Retinal pigment epithelial cell (primary cell): ENCODE data around the gene SLC38A8.
A peak's percentile ranks its signal among the peaks of the same experiment; 100 is the strongest.

ENCODE experiments used
- DNase-seq: peaks from one replicate; pipeline ENCODE4 v3.0.0-alpha.2; 2010; ENCODE audit warnings: low read depth
- H3K4me3 ChIP-seq: 2 replicates; pipeline ENCODE4 v1.5.1; 2011; ENCODE audit warnings: mild to moderate bottlenecking, low read length, control low read depth, moderate library complexity
- TF ChIP-seq, protein P1 (sequence below): conservative IDR thresholded peaks from 2 replicates; pipeline ENCODE4 v1.5.1; 2011; ENCODE audit warnings: low read depth, low read length, control low read depth, inconsistent platforms

The SLC38A8 gene

GRCh38 chr16:84062734-84063640 lies 20.4 kb upstream of the SLC38A8 start:
- H3K4me3 ChIP-seq: no peak overlapping the region
- TF ChIP-seq, protein P1, sequence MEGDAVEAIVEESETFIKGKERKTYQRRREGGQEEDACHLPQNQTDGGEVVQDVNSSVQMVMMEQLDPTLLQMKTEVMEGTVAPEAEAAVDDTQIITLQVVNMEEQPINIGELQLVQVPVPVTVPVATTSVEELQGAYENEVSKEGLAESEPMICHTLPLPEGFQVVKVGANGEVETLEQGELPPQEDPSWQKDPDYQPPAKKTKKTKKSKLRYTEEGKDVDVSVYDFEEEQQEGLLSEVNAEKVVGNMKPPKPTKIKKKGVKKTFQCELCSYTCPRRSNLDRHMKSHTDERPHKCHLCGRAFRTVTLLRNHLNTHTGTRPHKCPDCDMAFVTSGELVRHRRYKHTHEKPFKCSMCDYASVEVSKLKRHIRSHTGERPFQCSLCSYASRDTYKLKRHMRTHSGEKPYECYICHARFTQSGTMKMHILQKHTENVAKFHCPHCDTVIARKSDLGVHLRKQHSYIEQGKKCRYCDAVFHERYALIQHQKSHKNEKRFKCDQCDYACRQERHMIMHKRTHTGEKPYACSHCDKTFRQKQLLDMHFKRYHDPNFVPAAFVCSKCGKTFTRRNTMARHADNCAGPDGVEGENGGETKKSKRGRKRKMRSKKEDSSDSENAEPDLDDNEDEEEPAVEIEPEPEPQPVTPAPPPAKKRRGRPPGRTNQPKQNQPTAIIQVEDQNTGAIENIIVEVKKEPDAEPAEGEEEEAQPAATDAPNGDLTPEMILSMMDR: peak; percentile 93
- DNase-seq: peak; percentile 28

DNA sequence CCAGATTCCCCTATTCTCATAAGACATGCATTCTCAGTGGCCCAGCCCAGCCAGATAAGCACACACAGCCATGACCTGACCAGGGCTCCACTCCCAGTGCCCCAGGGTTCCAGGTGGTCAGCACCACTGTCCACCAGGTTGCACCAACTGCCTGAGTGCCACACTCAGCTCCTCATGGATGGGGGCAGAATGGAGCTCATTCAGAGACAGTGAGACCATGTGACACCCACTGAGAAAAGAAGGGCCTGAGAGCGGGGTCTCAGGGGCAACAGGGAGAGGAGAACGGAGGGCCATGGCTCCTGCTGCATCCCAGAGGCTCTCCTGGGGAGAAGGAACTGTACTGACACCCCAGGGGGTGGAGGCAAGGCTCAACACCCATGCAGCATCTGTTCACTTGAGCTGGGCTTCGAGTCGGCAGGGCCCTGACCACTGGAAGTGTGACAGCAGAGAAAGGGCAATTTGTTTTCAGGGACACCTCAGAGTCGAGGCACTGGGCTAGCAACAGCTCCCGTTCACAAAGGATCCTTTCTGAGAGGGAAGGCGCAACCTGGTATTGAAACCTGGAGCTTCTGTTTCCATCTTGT lies 18.7 kb upstream of the SLC38A8 start:
- TF ChIP-seq, protein P1: no peak
- no peak overlapping the region for H3K4me3 ChIP-seq
- no peak for DNase-seq

- TF ChIP-seq, protein P1: no peak
Observed at GRCh38 chr16:84059946-84060901, 17.6 kb upstream of the SLC38A8 start.

DNA sequence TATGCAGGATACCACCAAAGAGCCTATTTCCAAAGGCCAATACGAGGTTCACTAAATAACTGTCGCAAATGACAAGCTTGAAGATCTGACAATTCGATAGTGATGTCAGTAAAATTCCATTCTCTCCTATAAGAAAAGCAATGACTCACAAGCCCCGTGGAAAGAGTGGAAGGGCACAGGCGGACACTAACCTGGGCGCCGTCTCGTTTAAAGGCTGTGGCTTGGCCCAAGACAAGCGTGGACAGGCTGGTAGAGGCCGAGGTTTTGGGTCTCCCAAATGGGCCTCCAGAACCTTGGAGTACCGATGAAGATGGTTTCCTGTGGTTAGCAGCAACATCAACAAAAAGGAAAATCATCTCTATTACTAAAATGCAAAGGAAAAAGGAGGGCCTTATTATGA lies 16.5 kb upstream of the SLC38A8 start:
- TF ChIP-seq, protein P1: no peak
- no peak overlapping the region for H3K4me3 ChIP-seq
- no peak for DNase-seq

More at GRCh38 chr16:84059946-84060901, 17.6 kb upstream of the SLC38A8 start:
- H3K4me3 ChIP-seq: no peak overlapping the region
- no peak for DNase-seq

DNA sequence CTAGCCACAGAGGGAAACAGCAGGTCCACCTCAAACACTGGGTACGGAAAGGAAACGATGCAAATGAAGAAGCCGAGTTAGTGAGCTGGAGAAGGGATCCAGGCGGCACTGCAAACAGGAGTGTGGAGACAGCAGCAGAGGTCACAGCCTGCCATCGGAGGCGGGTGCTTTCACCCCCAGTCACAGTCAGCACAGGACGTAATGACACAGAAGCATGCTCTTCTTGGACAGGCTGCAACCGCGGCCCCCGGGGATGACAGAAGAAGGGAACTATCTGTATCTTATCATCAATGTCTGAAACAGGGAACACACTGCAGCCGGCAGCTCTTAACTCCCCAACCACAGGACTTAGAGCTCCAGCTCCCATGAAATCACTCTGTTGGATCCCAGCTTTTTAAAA lies 16.1 kb upstream of the SLC38A8 start:
- TF ChIP-seq, protein P1: no peak
- no peak overlapping the region for H3K4me3 ChIP-seq
- no peak for DNase-seq

GRCh38 chr16:84058211-84058610 lies 15.6 kb upstream of the SLC38A8 start:
- TF ChIP-seq, protein P1: no peak

More at GRCh38 chr16:84058211-84058610, 15.6 kb upstream of the SLC38A8 start:
- no peak overlapping the region for H3K4me3 ChIP-seq
- DNase-seq: no peak
